Stromal cell of bone marrow (primary cell): ENCODE results near the gene TMEM150B.

Experiments
- DNase-seq: peaks from one replicate; pipeline ENCODE4 v3.0.0-alpha.2; 2012; ENCODE audit warnings: low read depth

Gene TMEM150B

DNA sequence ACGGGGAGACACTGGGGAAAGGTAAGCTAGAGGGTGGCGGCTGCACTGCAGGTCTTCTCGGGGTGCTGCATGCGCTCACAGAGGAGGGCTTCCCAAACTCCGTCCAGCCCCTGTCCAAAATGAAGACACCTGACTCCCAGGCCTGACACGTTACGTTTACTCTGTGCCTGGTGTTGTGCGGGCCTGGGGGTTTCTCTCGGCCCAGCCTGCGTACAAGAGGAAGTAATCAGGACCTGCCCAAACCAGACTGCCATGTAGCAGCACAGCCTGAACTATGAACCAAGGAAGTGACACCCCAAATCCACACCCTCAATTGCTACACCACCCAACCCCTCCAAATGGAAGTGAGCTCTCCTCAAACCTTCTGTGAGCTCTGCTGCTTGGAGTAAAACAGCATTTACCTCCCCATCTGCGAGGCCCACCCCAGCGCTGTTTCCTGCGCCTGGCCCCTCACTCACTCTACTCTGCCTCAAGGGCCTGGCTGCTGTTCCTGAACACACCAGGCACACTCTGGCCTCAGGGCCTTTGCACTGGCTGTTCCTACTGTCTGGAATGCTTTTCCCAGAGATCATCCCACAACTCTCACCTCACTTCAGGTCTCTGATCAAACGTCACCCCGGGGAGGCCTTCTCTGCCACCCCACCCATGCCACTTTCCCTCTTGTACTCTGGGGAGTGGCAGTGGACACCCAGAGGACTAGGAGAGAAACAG lies 48.3 kb downstream of the TMEM150B start:
- no peak for DNase-seq

DNA sequence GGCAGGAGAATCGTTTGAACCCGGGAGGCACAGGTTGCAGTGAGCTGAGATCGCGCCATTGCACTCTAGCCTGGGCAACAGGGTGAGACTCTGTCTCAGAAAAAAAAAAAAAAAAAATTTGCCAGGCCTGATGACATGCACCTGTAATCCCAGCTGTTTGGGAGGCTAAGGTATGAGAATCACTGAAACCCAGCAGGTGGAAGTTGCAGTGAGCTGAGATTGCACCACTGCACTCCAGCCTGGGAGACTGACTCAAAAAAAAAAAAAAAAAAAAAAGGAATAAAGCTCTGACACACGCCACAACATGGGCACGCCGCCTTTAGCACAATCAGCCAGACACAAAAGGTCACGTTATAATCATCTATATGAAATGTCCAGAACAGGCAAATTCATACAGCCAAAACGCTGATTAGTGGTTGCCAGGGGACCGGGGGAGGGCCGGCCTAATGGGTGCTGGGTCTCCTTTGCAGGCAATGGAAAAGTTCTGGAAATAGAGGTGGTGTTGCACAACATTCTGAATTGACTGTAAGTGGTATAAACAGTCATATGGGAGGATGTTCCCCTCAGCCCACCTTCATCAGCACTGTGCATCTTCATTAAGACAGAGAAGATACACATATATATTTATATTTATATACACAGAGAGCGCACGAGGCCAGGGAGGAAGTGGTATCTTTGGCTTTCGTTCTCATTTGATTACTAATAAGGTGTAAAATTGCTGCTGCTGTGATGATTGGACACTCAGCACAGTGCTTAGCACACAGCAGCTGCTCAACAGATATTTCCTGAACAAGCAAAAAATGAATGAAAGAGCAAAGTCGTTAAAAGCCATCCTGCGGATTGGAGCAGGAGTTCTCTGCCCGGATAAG lies 49.1 kb downstream of the TMEM150B start:
- DNase-seq, result no peak

DNA sequence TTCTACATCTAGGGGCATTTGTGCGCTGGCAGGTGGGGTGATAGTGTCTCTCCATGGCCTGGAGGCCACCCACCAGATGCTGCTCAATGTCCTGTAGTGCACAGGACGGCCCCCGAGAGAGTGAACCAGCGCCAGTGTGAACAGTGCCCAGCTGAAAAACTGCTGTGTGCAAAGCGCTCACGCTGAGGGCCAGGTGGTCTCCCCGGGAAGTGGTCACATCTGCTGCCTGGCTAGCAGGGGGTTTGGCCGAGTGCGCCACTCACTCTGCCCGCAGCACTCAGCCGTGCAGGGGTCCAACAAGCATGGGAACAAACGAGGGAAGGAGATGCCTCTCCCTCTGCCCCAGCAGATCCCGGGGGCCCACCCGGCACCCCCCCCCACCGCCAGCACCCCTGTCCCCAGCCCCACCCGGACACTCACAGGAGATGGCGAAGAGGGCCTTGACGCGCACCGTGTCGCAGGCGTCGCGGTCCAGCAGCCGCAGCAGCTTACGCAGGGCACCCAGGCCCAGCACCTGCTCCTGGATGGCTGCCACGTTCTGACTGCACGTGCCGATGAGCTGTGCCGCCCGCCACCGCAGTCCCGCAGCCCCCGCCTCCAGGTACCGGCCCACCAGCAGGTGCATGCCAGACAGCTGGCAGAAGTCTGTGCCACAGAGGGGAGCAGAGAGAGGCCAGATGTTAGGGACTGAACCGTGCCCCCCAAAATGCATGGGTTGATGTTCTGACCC lies 51.0 kb downstream of the TMEM150B start:
- no peak for DNase-seq

DNA sequence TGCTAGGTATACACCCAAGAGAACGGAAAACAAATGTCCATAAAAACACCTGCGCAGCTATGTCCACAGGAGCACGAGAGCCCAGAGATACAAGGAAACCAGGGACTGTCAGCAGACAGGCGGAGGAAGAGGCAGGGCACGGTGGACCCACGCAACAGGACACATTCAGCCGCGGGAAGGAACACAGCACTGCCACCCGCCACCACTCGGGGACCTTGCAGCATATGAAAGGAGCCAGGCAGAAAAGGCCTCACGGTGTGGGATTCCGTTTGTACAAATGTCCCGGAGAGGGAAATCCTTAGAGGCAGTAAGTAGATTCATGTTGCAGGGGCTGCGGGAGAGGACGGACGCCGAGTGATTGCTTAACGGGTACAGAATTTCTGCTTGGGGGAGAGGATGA lies 53.0 kb downstream of the TMEM150B start:
- no peak for DNase-seq

DNA sequence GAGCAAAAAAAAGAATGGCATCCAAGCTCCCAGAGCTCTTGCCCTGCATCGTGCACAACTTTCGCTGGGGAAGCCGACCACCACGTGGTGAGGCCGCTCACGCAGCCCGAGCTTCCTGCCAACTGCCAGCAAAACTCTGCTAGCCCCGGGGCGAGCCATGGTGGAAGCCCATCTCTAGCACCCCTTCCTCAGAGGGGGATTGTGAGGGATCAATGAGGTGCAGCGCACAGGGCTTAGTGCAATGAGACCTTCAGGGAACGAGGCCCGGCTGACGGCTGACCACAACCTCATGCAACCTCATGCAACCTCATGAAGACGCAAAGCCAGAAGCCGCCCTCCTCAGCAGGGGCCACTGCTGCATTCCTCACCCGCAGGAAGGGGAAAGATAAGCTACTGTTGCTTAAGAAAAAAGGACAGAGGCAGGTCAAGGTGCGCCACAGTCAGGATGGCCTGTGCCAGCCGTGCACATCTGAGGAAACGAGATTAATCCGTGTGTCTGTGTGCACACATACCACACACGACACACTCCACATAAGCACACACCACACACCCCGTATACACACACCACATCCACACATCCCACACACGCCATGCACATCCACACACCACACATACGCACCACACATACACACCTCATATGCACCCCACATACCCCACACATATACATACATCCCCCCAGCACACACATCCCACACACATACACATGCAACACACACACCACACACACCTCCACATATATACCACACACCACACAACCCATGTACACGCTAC lies 54.8 kb downstream of the TMEM150B start:
- DNase-seq, result no peak

DNA sequence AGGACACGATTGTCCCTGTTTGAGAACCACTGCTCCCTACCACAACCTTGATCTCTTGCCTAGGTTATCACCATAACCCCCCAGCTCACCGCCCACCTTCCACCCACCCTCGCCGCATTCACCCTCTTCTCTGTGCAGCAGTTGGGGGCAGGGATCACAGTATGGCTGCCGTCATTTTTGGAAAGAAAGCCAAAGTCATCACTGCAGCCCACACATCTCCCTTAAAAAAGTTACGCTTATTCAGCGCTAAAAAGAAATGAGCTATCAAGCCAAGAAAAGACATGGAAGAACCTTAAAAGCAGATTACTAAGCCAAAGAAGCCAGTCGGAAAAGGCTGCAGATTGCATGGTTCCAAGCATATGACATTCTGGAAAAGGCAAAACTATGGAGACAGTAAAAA lies 55.8 kb downstream of the TMEM150B start:
- DNase-seq, result no peak

DNA sequence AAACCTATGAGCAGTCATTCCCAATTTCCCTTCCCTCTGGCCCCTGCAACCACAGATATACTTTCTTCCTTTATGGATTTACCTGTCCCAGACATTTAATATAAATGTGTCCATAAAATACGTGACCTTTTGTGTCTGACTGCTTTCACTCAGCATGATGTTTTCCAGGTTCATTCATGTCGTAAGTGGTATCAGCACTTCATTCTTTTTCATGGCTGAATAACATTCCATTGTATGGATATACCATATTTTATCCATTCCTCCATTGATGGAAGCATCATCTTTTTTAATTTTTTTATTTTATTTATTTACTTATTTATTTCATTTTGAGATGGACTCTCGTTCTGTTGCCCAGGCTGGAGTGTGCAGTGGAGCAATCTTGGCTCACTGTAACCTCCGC lies 58.3 kb downstream of the TMEM150B start:
- no peak for DNase-seq

DNA sequence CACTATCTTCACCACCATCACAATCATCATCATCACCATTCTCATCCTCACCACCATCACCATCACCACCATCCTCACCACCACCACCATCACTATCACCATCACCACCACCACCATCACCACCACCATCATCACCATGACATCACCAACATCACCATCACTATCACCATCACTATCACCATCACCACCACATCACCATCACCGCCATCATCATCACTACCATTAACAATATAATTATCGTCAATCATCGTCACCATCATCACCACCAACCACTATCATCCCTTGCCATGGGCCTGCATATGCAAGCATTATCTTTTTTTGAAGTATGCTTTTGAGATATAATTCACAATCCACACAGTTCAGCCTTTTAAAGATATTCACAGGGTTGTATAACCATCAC lies 58.7 kb downstream of the TMEM150B start:
- DNase-seq, result no peak

DNA sequence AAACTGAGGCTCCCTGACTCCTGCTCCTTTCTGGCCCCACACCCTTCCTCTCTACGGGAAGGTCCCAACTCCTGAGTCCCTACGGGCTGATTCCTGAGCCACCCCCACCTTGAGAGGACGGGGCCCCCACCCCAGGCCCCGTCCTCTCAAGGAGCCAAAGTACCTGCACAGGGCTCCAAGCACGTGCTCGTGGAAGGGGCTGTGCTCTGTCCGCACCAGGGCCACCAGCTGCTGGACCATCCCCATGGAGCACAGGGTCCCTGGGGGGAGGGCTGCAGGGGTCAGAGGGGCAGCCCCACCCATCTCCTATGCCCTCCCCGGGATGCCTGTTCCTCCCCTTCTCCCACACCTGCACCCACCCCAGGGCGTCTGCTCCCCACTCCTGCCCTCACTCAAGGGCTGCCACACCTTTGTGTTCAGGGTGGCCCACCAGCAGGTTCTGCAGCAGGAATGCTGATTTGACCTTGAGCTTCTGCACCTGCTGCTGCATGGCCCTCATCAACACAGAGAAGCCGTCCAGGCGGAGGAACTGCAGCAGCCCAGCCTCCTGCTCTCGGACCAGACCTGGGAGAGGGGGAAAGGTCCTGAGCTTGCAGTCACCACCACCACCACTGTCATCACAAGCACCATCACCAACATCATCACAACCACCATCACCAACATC lies 59.3 kb downstream of the TMEM150B start:
- DNase-seq, result no peak

DNA sequence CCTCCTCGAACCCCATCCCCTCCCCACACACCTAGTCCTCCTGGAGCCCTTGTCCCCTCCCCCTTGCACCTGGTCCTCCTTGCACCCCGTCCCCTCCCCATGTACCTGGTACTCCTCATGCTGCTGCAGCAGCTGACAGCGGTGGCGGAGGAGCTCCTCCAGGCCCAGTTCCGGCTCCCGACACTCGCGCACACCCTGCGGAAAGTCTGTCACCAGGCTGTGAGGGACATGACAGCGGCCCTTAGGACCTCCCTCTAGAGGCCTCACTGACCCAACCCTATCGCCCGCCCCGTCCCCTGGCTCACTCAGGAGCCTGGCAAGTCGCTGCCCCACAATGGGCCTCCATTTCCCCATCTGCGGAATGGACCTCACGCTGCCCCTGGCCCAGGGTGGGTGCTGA lies 60.0 kb downstream of the TMEM150B start:
- no peak for DNase-seq

DNA sequence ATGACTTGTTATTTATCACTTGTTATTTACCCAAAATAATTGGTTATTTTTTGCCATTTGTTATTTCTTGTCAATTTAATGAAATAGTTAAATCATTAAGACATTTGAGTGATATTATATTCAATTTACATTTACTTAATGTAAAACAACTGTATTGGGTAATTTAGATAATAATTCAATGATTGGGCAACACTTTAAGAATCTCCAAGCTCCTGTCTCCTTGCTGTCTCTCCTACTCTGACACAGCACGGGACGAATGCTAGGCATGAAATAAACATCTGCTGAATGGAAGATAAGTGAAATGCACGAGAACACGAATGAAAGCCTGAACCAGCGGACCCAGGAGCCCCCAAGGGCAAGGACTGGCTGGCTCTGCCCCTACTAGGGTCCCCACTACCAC lies 60.6 kb downstream of the TMEM150B start:
- DNase-seq, result no peak
